SHP77 (cell line): Measurements from ENCODE around the gene FNIP2.
A peak's percentile ranks its signal among the peaks of the same experiment; 100 is the strongest.
"Not testable (repeated sequence)": the region's sequence is repeated elsewhere in the genome, so short reads cannot be mapped to it uniquely, and the experiment has no call there.

Experiments used
- DNase-seq, 2 experiments: peaks; one replicate each; lab custom pipeline; 2025; lab: John Stamatoyannopoulos, UW

Gene FNIP2

GRCh38 chr4:158870626-158871334 lies 102.0 kb downstream of the FNIP2 start:
- DNase-seq: no peak

GRCh38 chr4:158871335-158871724 lies 102.5 kb downstream of the FNIP2 start:
- DNase-seq: no peak

- no peak for DNase-seq
Measured at GRCh38 chr4:158873795-158874401, 105.1 kb downstream of the FNIP2 start.

- no peak for DNase-seq
Measured at GRCh38 chr4:158875026-158875425, 106.2 kb downstream of the FNIP2 start.

GRCh38 chr4:158875455-158875854 lies 106.6 kb downstream of the FNIP2 start:
- no peak for DNase-seq

GRCh38 chr4:158877069-158877468 lies 108.2 kb downstream of the FNIP2 start:
- no peak for DNase-seq

GRCh38 chr4:158882142-158882541 lies 113.3 kb downstream of the FNIP2 start:
- not testable (repeated sequence) for DNase-seq

- DNase-seq: no peak
Measured at GRCh38 chr4:158884280-158884679, 115.5 kb downstream of the FNIP2 start.

GRCh38 chr4:158885564-158885963 lies 116.7 kb downstream of the FNIP2 start:
- no peak for DNase-seq

GRCh38 chr4:158890294-158890693 lies 121.5 kb downstream of the FNIP2 start:
- DNase-seq: no peak

GRCh38 chr4:158891256-158891655 lies 122.4 kb downstream of the FNIP2 start:
- no peak for DNase-seq

GRCh38 chr4:158894826-158895225 lies 126.0 kb downstream of the FNIP2 start:
- no peak for DNase-seq

- DNase-seq: no peak
Measured at GRCh38 chr4:158895797-158896576, 127.2 kb downstream of the FNIP2 start.

- not testable (repeated sequence) for DNase-seq
Measured at GRCh38 chr4:158896577-158897238, 127.9 kb downstream of the FNIP2 start.

- DNase-seq: not testable (repeated sequence)
Measured at GRCh38 chr4:158900408-158900807, 131.6 kb downstream of the FNIP2 start.

GRCh38 chr4:158902280-158903078 lies 133.7 kb downstream of the FNIP2 start:
- peak in 1 of 2 experiments; percentile 12 for DNase-seq

GRCh38 chr4:158903079-158903456 lies 134.2 kb downstream of the FNIP2 start:
- no peak for DNase-seq

GRCh38 chr4:158903472-158904043 lies 134.7 kb downstream of the FNIP2 start:
- no peak for DNase-seq

GRCh38 chr4:158904815-158905214 lies 136.0 kb downstream of the FNIP2 start:
- DNase-seq: no peak

- DNase-seq: no peak
Measured at GRCh38 chr4:158906073-158906472, 137.2 kb downstream of the FNIP2 start.

GRCh38 chr4:158912390-158912789 lies 143.6 kb downstream of the FNIP2 start:
- DNase-seq: no peak
